Measurements from ENCODE around the gene PERM1.
"Not testable (repeated sequence)": the region's sequence is repeated elsewhere in the genome, so short reads cannot be mapped to it uniquely, and the experiment has no call there.

The PERM1 gene

DNA sequence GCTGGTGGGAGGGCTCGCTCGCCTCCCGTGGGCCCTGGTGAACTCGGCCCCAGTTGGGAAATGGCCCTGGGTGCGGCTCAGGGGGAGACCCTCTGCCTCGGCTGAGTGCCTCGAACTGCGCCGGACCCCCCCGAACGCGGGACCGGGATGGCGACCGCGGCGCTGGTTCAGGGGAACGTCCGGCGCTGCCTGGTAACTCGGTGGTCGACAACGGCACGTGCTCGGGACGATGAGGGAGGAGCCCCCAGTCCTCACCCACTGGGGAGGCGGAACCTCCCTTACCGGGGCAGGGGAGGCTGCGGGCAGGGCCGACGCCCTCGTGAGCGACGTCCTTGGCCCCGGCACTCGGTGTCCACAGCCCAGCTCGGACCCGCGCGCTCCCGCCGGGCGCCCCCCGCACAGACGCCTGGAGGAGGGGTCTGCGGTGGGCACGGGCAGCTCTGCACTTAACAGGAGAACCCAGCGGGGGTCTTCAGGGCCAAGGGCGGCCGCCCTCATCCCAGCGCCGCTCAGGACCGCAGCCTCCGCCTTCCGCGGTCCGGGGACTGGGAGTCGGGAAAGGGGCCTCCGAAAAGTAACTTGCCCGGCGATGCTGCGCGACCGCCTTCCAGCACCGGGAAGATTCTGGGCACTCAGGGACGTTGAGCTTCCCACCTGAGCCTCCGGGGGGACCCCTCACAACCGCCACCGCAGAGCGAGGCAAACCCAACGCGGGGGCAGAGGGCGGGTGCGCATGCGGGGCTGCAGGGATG lies 16.3 kb upstream of the PERM1 start:
- no peak for DNase-seq

- DNase-seq, result no peak
These were observed 15.8 kb upstream of the PERM1 start for GRCh38 chr1:997713-997992.

GRCh38 chr1:996851-997712 lies 15.2 kb upstream of the PERM1 start:
- no peak for DNase-seq

DNA sequence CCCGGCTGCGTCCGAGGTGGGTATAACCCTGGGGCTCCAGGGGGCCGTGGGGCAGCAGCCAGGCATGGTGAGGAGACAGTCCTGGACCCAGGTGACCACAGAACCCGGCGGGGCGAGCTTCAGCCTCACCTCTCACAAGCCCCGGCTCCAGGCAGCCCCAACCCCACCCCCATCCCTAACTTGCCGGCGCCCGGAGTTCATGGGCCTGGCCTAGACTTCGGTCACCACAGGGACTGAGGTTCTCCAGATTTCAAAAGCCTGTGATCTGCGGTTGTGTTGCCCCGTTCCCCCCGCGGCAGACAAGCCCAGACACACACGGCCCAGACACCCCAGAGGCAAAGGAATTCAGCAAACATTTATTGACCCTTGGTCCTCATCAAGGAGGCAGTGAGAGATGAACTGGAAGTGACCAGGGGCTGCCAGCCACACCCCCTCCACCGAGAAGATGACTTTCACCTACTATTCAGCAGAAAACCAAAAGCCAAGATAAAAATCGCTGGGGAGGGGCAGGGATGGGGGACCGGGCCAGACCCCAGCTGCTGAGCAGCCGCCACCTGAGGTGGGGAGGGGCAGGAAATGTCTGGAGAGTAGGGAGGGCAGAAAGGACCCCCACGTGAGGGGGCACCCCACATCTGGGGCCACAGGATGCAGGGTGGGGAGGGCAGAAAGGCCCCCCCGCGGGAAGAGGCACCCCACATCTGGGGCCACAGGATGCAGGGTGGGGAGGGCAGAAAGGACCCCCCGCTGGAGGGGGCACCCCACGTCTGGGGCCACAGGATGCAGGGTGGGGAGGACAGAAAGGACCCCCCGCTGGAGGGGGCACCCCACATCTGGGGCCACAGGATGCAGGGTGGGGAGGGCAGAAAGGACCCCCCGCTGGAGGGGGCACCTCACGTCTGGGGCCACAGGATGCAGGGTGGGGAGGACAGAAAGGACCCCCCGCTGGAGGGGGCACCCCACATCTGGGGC lies 14.1 kb upstream of the PERM1 start:
- no peak for DNase-seq

DNA sequence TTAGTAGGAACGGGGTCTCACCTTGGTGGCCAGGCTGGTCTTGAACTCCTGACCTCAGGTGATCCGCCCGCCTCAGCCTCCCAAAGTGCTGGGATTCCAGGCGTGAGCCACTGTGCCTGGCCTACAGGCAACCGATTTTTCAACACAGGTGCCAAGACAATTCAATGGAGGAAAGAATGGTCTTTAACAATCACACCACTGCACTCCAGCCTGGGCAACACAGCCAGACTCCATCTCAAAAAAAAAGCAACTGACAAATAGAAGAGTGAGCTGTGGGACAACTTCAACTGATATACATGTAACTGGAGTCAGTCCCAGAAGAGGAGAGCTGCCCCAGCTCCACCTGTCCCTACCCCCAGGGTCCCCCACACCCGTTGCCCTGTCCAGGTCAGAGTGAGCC lies 12.7 kb upstream of the PERM1 start:
- not testable (repeated sequence) for DNase-seq

- no peak for DNase-seq
These were observed 11.6 kb upstream of the PERM1 start for GRCh38 chr1:993379-993995.

DNA sequence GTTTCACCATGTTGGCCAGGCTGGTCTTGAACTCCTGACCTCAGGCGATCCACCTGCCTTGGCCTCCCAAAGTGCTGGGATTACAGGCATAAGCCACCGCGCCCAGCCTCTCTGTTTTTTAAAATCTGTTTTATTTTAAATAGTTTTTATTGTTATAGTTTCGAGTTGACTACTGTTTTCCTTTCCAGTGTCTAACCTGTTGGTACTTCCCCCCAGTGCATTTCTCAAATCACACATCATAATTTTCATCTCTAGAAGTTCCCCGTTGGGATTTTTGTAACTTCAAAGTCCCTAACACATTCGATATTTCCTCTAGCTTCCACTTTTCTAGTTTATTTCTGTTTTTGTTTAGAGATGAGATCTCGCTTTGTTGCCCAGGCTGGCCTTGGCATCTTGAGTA lies 10.5 kb upstream of the PERM1 start:
- DNase-seq, result no peak

DNA sequence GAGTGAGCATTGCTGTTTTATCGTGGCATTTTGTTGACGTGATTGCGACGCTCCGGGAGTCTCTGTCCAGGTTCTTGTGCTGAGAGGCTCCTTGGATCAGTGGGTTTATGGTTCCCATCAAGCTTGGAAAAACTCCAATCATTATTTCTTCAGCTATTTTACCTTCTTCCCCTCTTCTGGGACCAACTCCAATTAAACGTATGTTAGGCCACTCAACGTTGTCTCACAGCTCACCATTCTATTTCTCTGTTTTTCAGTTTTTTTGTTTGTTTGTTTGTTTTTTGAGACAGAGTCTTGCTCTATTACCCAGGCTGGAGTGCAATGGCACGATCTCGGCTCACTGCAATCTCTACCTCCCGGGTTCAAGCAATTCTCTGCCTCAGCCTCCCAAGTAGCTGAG lies 10.0 kb upstream of the PERM1 start:
- no peak for DNase-seq

GRCh38 chr1:991275-991674 lies 9.4 kb upstream of the PERM1 start:
- not testable (repeated sequence) for DNase-seq

GRCh38 chr1:988061-988460 lies 6.2 kb upstream of the PERM1 start:
- DNase-seq, result not testable (repeated sequence)

DNA sequence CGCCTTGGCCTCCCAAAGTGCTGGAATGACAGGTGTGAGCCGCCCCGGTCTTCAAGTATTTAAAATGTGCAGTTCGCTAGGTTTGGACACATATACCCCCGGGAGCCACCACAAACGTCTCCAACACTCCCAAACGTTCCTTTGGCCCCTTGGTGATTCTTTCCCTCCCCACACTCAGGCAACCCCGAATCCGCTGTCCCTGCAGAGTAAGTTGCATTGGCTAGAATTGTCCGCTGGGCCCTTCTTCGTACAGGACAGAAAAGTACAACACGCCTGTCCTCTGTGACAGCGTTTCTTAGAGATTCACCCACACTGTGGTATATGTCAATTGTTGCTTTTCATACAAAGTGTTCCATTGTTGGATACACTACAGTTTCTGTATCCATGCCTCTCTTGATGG lies 3.2 kb upstream of the PERM1 start:
- DNase-seq, result no peak

- DNase-seq, result no peak
These were observed 2.6 kb upstream of the PERM1 start for GRCh38 chr1:984476-984814.

DNA sequence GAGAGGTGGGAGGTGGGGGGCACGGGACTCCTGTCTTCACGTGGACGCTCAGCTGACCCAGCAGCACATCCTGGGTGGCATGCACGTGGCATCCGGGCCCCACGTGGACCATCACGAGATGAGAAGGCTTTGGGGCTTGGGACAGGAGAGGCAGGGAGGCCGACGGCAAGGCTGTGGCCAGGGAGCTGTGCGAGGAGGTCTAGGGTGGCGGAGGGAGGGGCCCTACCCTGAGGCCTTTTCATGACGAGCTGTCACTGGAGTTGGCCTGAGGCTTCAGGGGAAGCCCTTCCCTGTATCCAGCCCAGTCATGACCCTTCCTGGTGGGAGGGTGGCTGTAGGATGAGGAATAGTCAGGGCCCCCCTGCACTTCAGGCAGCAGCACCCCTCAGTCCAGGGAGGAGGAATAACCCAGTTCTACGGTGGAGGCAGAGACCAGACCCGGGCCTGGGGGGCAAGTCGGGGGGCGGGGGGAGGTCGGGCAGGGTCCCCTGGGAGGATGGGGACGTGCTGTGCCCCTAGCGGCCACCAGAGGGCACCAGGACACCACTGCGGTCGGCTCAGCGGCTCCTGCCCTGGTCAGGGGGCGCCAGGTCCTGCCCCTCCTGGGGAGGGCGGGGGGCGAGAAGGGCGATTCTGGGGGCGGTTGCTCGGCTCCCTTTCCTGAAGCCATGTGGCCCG lies 2.0 kb upstream of the PERM1 start:
- peak; percentile 56 to 66 for DNase-seq

DNA sequence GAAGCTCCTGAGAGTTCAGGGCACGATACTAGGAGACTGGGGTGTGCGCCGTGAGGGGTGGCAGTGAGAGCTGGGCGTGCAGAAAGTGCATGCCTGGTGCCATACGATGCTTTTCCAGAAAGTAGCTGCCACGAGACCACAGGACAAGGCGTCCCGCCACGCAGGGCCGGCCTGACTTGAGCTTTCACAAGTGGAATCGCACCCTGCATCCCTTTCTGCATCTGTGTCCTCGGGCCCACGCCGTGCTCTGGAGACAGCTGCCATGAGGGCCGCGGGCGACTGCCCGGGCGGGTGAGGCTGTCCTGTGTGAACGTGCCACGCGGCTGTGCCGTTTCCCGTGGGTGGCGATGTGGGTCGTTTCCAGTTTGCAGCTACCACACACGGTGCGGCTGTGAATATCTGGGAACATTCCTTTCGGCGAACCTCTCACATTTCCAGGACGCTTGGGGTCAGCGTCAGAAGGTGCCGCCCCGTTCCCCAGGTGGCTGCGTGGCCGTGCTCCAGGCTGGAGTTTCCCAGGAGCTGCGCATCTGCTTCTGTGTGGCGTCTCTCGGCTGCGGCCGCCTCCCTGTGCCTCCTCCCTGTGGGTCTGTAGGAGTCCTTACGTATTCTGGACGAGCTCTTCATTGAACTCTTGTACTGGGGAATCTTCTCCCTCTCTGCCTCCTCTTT lies 1.0 kb upstream of the PERM1 start:
- DNase-seq, result no peak

- no peak for DNase-seq
These were observed 370 bp downstream of the PERM1 start for GRCh38 chr1:981491-981954.

DNA sequence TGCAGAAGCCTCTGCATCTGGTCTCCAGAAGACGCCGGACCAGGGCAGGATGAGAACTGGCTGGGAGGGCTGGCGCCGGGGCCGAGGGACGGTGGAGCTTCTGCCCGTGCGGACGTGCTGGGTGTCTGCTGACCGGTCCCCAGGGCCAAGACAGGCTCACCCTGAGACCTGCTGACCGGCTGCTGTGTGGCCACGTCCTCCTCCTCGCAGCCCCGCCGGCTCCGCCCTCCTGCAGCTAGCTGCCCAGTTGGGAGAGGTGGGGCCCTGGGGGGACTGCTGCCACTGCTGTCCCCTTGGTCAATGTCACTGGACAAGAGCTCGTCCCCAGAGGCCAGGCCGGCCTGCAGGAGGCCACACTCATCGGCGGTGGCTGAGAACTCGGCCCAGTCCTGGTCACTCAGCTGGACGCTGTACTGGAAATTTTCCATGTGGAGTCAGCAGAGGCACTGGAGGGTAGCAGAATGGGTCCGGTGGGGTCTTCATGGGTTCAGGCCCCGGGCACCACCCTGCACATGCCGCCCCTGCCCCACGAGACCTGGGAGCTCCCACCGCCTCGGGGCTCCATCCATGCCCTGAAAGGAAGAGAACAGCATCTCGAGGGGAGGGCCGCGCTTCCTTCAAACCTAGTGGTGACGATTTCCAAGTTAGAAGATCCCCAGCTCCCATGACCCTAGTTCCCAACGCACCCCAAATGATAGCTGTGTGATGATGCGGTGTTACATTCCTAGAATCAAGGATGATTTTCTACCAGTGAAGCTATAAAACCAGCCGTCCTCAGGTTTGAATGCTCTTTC lies 1.1 kb downstream of the PERM1 start:
- no peak for DNase-seq

DNA sequence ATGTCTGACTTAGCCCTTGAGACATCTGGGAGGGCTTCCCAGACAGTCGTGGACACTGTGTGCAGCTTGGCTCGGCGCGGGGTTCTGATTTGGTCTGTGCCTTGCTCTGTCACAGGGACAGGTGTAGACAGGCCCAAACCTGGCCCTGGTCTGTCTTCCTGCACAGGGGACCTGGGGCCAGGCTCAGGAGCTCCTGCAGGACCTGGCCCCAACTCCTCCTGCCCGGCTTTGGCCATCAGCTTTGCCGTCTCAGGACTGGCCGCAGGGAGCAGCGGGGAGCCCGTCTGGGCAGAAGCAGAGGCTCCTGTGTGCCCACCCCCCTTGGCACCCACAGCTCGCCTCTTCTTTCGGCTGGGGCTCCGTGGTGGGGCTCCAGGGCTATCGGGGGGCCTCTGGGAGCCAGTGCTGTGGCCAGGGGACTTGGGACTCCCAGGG lies 1.7 kb downstream of the PERM1 start:
- no peak for DNase-seq

DNA sequence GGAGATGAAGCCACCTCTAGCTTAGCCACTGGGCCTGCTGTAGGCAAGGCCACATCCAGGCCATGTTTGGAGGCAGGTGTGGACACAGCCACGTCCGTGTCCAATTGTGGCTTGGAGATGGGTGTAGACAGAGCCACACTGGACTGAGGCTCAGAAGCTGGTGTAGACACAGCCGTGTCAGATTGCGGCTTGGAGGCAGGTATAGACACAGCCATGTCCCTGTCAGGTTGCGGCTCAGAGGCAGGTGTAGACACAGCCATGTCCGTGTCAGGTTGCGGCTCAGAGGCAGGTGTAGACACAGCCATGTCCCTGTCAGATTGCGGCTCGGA lies 2.2 kb downstream of the PERM1 start:
- DNase-seq, result no peak

DNA sequence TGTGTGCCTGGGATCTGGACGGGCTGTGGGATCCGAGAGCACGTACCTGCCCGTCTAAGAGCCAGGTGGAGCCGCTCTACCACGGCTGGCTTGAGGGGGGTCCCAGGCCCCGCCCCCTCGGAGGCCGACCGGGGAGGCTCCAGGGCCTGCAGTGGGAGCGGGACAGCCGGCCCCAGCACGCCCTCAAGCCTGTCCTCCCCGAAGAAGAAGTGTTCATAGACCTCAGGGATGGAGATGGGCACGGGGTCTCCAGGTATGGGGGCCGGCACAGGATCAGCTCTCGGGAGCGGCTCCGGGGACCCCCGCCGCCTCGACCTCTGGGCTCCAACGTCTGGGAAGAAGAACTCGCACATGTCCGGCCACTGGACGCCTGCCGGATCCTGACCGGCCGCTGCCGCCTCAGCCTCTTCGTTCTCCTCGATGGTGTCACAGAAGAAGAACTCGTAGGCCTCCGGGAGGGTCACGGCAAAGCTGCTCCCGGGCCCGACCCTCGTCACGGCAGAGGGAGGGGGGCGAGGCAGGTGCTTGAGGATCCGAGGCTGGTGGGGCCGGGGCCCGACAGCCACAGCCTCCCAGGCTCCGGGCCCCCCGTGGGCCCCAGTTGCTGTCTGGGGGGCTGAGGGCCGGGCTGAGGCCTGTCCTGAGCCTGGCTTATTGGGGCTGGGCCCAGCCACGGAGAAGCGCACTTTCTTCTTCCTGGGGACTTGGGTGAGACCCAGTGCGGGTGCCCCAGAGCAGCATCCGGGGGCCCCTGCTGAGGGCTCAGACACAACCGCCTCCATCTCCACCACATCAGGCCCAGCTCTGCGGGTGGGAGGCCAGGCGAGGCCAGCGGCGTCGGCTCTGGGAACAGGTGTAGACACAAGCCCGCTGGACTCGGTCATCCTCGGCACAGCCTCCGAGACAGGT lies 2.8 kb downstream of the PERM1 start:
- no peak for DNase-seq

Measured in activated CD4-positive, alpha-beta T cell treated with anti-CD3 and anti-CD28 coated beads for 4 hours (primary cell).